HFF-Myc (cell line): ENCODE results near the gene KCNC4.

Experiments
- DNase-seq: peaks from one replicate; pipeline ENCODE4 v3.0.0-alpha.2; 2011; ENCODE audit warnings: low read depth; ENCODE audit errors: extremely low read depth
- H3K4me3 ChIP-seq: replicated peaks from 2 replicates; pipeline ENCODE4 v1.5.1; 2011; ENCODE audit warnings: low read depth, mild to moderate bottlenecking, control low read depth, low read length
- TF ChIP-seq, protein P1 (sequence below): IDR thresholded peaks from 2 replicates; pipeline ENCODE4 v1.5.1; 2012; ENCODE audit warnings: mild to moderate bottlenecking, low read depth, low read length, control low read depth; ENCODE audit errors: missing control alignments

Gene KCNC4

GRCh38 chr1:110187139-110187890 lies 22.8 kb upstream of the KCNC4 start:
- TF ChIP-seq, protein P1, sequence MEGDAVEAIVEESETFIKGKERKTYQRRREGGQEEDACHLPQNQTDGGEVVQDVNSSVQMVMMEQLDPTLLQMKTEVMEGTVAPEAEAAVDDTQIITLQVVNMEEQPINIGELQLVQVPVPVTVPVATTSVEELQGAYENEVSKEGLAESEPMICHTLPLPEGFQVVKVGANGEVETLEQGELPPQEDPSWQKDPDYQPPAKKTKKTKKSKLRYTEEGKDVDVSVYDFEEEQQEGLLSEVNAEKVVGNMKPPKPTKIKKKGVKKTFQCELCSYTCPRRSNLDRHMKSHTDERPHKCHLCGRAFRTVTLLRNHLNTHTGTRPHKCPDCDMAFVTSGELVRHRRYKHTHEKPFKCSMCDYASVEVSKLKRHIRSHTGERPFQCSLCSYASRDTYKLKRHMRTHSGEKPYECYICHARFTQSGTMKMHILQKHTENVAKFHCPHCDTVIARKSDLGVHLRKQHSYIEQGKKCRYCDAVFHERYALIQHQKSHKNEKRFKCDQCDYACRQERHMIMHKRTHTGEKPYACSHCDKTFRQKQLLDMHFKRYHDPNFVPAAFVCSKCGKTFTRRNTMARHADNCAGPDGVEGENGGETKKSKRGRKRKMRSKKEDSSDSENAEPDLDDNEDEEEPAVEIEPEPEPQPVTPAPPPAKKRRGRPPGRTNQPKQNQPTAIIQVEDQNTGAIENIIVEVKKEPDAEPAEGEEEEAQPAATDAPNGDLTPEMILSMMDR: no peak
- H3K4me3 ChIP-seq: no peak overlapping the region
- no peak for DNase-seq

GRCh38 chr1:110188035-110188618 lies 22.0 kb upstream of the KCNC4 start:
- peak; percentile 50 for DNase-seq
- H3K4me3 ChIP-seq: no peak overlapping the region
- TF ChIP-seq, protein P1: no peak

- DNase-seq: no peak
- TF ChIP-seq, protein P1: no peak
- no peak overlapping the region for H3K4me3 ChIP-seq
These were observed 20.9 kb upstream of the KCNC4 start for GRCh38 chr1:110189181-110189580.

GRCh38 chr1:110190282-110190929 lies 19.7 kb upstream of the KCNC4 start:
- DNase-seq: no peak
- TF ChIP-seq, protein P1: no peak
- no peak overlapping the region for H3K4me3 ChIP-seq

- no peak for DNase-seq
- TF ChIP-seq, protein P1: no peak
- H3K4me3 ChIP-seq: no peak overlapping the region
These were observed 17.6 kb upstream of the KCNC4 start for GRCh38 chr1:110192541-110192940.

DNA sequence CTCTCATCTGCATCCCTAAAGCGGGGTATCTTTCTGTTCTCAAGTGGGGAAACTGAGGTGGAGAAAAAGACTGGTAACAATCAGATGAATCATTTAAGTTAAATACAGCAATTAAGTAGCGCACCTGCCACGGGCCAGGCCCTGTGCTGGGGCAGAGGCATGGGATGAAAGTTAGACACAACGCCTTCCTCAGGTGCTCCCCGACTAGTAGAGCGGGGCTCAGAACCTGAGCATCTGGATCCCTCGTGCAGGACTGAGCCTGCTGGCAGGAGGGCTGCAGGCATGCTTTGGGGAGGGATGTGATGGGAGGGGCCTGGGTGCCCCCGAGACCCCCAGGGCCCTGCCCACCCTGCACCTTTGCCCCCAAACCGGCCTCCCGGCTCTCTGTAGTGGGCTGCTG lies 14.9 kb upstream of the KCNC4 start:
- DNase-seq: no peak
- H3K4me3 ChIP-seq: no peak overlapping the region
- TF ChIP-seq, protein P1: no peak
